Mucosa of descending colon (tissue), 3 donors: Measurements from ENCODE around the gene SIX1. TPM values are rescaled to one million over a fixed set of nuclear protein-coding genes. Genes with fewer than 3 reads are reported as not detected.

ENCODE experiments used
- ATAC-seq: fragments of 200-7000 bp; cut with Tn5 transposase; one replicate; pipeline ENCODE4 v1.9.1; 2020; ENCODE audit warnings: mild to moderate bottlenecking, moderate library complexity
- DNase-seq, 3 donors: peaks; one replicate each; pipeline ENCODE4 v3.0.0-alpha.2; 2020
- H3K36me3 ChIP-seq: fragments of 200-600 bp; one replicate; pipeline ENCODE4 v1.8.0; 2021; ENCODE audit warnings: low read depth, mild to moderate bottlenecking
- H3K4me1 ChIP-seq: fragments of 200-600 bp; one replicate; pipeline ENCODE4 v1.8.0; 2021; ENCODE audit warnings: low read depth, mild to moderate bottlenecking
- H3K4me3 ChIP-seq: fragments of 200-600 bp; one replicate; pipeline ENCODE4 v1.8.0; 2021; ENCODE audit warnings: mild to moderate bottlenecking
- H3K9me3 ChIP-seq: fragments of 200-600 bp; one replicate; pipeline ENCODE4 v1.8.0; 2021; ENCODE audit warnings: mild to moderate bottlenecking
- intact Hi-C, 2 donors: fragments of 100-400 bp; cut with DNase I in 1 of 2; cut with micrococcal nuclease in 1 of 2; formaldehyde crosslinking; loops; one replicate each; pipeline versions ENCODE4 v1.11.0 to v1.11.1; 2022; cut with DNase I, micrococcal nuclease
- total RNA-seq, 3 donors: library from RNA; stranded (reverse); fragmentation: NEBNext Ultra II Directional in 2 of 3; extraction: Animal tissue kit (Norgen Biotek cat#: 25700) in 2 of 3; gene quantifications; one replicate each; pipeline versions ENCODE4 v1.2.1 to v1.2.4, GENCODE V29; 2021 to 2023
- TF ChIP-seq, protein P1 (sequence below): fragments of 200-600 bp; IDR thresholded peaks from one replicate; pipeline ENCODE4 v1.8.0; 2022; ENCODE audit warnings: antibody characterized with exemption, mild to moderate bottlenecking
- donor health status: DM: no; HTN: no; CAD: no; lungs with moderate emphysema.
- donor health status: DM: no; HTN: no; CAD: no.
- donor health status: DM: no; HTN: yes; CAD: no.

The SIX1 gene
- total RNA-seq, 3 donors from 2014 or later = 0.16 TPM; not detected in 2

- Histone ChIP-seq H3K9me3 (no peaks in the 10 kb centered on the region), H3K4me1 (no peaks in the 10 kb centered on the region), H3K4me3 (no peak overlapping the region), H3K36me3 (no peaks in the 10 kb centered on the region)
- ATAC-seq = no peak
- no peak for DNase-seq
- TF ChIP-seq, protein P1, sequence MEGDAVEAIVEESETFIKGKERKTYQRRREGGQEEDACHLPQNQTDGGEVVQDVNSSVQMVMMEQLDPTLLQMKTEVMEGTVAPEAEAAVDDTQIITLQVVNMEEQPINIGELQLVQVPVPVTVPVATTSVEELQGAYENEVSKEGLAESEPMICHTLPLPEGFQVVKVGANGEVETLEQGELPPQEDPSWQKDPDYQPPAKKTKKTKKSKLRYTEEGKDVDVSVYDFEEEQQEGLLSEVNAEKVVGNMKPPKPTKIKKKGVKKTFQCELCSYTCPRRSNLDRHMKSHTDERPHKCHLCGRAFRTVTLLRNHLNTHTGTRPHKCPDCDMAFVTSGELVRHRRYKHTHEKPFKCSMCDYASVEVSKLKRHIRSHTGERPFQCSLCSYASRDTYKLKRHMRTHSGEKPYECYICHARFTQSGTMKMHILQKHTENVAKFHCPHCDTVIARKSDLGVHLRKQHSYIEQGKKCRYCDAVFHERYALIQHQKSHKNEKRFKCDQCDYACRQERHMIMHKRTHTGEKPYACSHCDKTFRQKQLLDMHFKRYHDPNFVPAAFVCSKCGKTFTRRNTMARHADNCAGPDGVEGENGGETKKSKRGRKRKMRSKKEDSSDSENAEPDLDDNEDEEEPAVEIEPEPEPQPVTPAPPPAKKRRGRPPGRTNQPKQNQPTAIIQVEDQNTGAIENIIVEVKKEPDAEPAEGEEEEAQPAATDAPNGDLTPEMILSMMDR = no peak
- intact Hi-C loops = no loop called here
Measured at GRCh38 chr14:60631842-60632241, 17.4 kb downstream of the SIX1 start.

DNA sequence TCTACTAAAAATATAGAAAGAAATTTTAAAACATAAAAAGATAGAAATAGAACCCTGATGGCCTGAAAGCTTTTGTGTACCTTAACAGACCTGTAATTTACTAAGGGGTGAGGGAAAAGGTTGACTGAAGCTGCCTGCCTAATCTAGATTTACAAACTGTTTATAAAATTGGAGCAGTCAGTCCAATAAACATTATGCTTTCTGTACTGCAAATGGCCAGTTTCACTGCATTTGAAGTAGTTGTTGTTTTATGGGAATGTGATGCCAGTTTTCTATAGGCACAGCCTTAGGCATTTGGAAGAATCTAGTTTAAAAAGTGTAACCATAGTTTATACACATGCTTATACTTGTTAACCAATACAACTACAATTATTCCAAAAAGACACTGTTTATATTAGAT, 19.1 kb downstream of the SIX1 start:
- Histone ChIP-seq H3K36me3 (no peaks in the 10 kb centered on the region), H3K4me1 (peaks cover 3% of the 10 kb centered on the region), H3K9me3 (no peaks in the 10 kb centered on the region), H3K4me3 (no peak overlapping the region)
- DNase-seq = no peak
- no peak for ATAC-seq
- intact Hi-C loops = no loop called here
- TF ChIP-seq, protein P1 = no peak

GRCh38 chr14:60628892-60629291, 20.4 kb downstream of the SIX1 start:
- ATAC-seq (no peak), DNase-seq (no peak)
- intact Hi-C loops = loop anchor here (5.0 to 10.0 kb wide), 4 partner anchors 393 to 626 kb away; no protein-coding TSS in a partner anchor
- Histone ChIP-seq H3K36me3 (no peaks in the 10 kb centered on the region), H3K9me3 (no peaks in the 10 kb centered on the region), H3K4me1 (peaks cover 3% of the 10 kb centered on the region), H3K4me3 (no peak overlapping the region)
- TF ChIP-seq, protein P1 = no peak

- intact Hi-C loops = loop anchor here in 1 of 2 donors (10.0 kb wide), 1 partner anchor 632 kb away; no protein-coding TSS in a partner anchor
Measured at GRCh38 chr14:60622917-60623257, 26.4 kb downstream of the SIX1 start.

DNA sequence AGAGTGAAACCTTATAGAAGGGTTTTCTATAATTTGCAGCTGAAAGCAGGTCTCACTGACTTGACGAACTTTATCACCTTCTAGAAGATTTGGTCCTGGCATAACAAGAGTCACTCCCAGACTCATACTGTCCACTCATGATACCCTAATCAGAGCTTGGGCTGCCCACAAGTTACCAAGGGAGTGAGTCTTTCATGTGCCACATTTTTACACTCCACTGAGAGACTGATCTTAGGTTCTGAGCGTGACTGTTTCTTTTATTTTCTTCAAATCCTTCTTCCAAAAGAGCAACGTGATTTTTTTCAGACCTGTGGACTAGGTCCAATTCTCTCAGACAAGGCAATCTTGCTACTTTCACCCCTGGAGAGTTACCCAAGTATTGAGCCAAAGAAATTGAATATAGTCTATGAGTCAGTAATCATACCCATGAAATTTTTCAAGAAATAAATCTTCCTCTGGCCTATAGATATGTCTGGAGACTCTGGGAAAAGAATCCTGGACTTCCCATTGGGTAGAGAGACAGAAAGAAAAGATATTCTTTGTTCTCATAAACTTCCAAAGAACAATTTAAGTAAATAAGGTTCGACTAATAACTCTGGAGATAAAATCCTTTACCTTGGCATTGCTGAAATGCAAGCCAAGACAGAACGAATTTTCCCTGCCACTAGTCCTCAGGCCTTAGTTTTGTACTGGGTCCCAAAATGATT, 26.9 kb downstream of the SIX1 start:
- intact Hi-C loops = loop anchor here in 1 of 2 donors (10.0 kb wide), 1 partner anchor 632 kb away; no protein-coding TSS in a partner anchor
- no peaks in the 10 kb centered on the region for H3K9me3 ChIP-seq
- no peak overlapping the region for H3K4me3 ChIP-seq
- ATAC-seq (no peak), DNase-seq (no peak)
- TF ChIP-seq, protein P1 = no peak
- peaks cover 3% of the 10 kb centered on the region for H3K4me1 ChIP-seq
- no peaks in the 10 kb centered on the region for H3K36me3 ChIP-seq

More at GRCh38 chr14:60622917-60623257, 26.4 kb downstream of the SIX1 start:
- no peak for DNase-seq
- Histone ChIP-seq H3K4me1 (peaks cover 3% of the 10 kb centered on the region), H3K4me3 (no peak overlapping the region), H3K36me3 (no peaks in the 10 kb centered on the region), H3K9me3 (no peaks in the 10 kb centered on the region)
- no peak for ATAC-seq
- TF ChIP-seq, protein P1 = no peak
